Spleen (tissue), 7 donors: ENCODE results near the gene ACOT13.

Source experiments
- CTCF ChIP-seq, 11 experiments: fragments of 200-600 bp in 7 of 11; fragments of 450-650 bp in 4 of 11; sonication (generic) in 4 of 11; IDR thresholded peaks in 8 of 11; conservative IDR thresholded peaks in 3 of 11; 1 replicate in 7 of 11; 2 replicates in 4 of 11; pipeline versions ENCODE4 v1.4.0 to v1.8.0; 2016 to 2021; ENCODE audit warnings: antibody characterized with exemption in 11 of 11, inconsistent platforms in 4 of 11, mild to moderate bottlenecking in 1 of 11
- POLR2AphosphoS5 ChIP-seq, 3 donors: sonication (generic); formaldehyde crosslinking; IDR thresholded peaks; one replicate each; pipeline ENCODE4 v1.5.1; 2017; ENCODE audit warnings: antibody characterized with exemption in 3 of 3
- donor health status: DM: no; HTN: no; CAD: no; lungs with moderate emphysema.
- donor health status: DM: no; HTN: no; CAD: no.
- donor health status: DM: no; HTN: no; CAD: no.

GRCh38 chr6:24680582-24680981, 13.7 kb downstream of the ACOT13 start:
- no peak for TF ChIP-seq CTCF (IDR thresholded peaks at IDR 0.05 in 8 of 11, conservative IDR thresholded peaks at IDR 0.05 in 3 of 11)
- TF ChIP-seq POLR2AphosphoS5 (IDR thresholded peaks at IDR 0.05), result no peak
